OCI-LY7 (cell line): ENCODE measurements around the gene ITIH3. TPM values are rescaled to one million over a fixed set of nuclear protein-coding genes. Genes with fewer than 3 reads are reported as not detected.

Experiments
- BruUV-seq: library from RNA; stranded (reverse); fragments of 400-500 nt; replicated peaks from 2 replicates; lab custom pipeline; 2021; lab: Mats Ljungman, UMichigan
- CTCF ChIA-PET: fragments of 300-600 bp; sonication (Branson Sonifier 250); formaldehyde crosslinking; loops from one replicate; lab custom pipeline; 2022; ENCODE audit warnings: antibody characterized with exemption; ENCODE audit not compliant: unreplicated experiment; lab: Charles Lee
- POLR2A ChIA-PET: fragments of 300-600 bp; sonication (Branson Sonifier 250); formaldehyde crosslinking; loops from one replicate; lab custom pipeline; 2022; ENCODE audit warnings: antibody characterized with exemption; lab: Charles Lee
- DNase-seq: peaks from one replicate; pipeline ENCODE4 v3.0.0-alpha.2; 2015; ENCODE audit warnings: low spot score
- H2AFZ ChIP-seq: fragments of 200-600 bp; sonication (generic), shearing (Covaris generic); 2 replicates; pipeline ENCODE4 v1.6.1; 2014; ENCODE audit warnings: mild to moderate bottlenecking, antibody characterized with exemption, low read length, moderate library complexity
- H3K27ac ChIP-seq: fragments of 200-600 bp; sonication (generic); 2 replicates; pipeline ENCODE4 v1.5.1; 2014; ENCODE audit warnings: mixed run types, low read depth, mild to moderate bottlenecking, moderate library complexity, low read length, inconsistent platforms; ENCODE audit not compliant: poor library complexity, severe bottlenecking
- H3K36me3 ChIP-seq: fragments of 200-600 bp; sonication (generic); 2 replicates; pipeline ENCODE4 v1.6.1; 2014; ENCODE audit warnings: mild to moderate bottlenecking, antibody characterized with exemption, low read length, moderate library complexity, mixed read lengths; ENCODE audit not compliant: insufficient read depth
- H3K4me1 ChIP-seq: fragments of 200-600 bp; sonication (generic); 2 replicates; pipeline ENCODE4 v1.5.1; 2014; ENCODE audit warnings: mild to moderate bottlenecking, low read length; ENCODE audit not compliant: insufficient read depth, poor library complexity, severe bottlenecking
- H3K4me2 ChIP-seq: fragments of 200-600 bp; sonication (generic); 2 replicates; pipeline ENCODE4 v1.6.1; 2014; ENCODE audit warnings: mild to moderate bottlenecking, low read length
- H3K4me3 ChIP-seq: fragments of 200-600 bp; sonication (generic); 2 replicates; pipeline ENCODE4 v1.5.1; 2014; ENCODE audit warnings: mild to moderate bottlenecking, low read depth, low read length; ENCODE audit not compliant: poor library complexity, severe bottlenecking
- H3K79me2 ChIP-seq: fragments of 200-600 bp; sonication (generic); 2 replicates; pipeline ENCODE4 v1.6.1; 2016; ENCODE audit warnings: low read depth, mild to moderate bottlenecking, low read length, moderate library complexity, mixed read lengths; ENCODE audit not compliant: insufficient read depth
- H3K9me2 ChIP-seq: fragments of 200-600 bp; sonication (generic); 2 replicates; pipeline ENCODE4 v1.6.1; 2016; ENCODE audit warnings: mild to moderate bottlenecking, low read length, mixed read lengths; ENCODE audit not compliant: insufficient read depth
- H3K9me3 ChIP-seq: fragments of 200-600 bp; sonication (generic); 2 replicates; pipeline ENCODE4 v1.6.1; 2014; ENCODE audit warnings: mild to moderate bottlenecking, mixed run types, low read length, mixed read lengths
- H4K20me1 ChIP-seq: fragments of 200-600 bp; sonication (generic); 2 replicates; pipeline ENCODE4 v1.6.1; 2014; ENCODE audit warnings: mild to moderate bottlenecking, antibody characterized with exemption, low read length, moderate library complexity, mixed read lengths; ENCODE audit not compliant: insufficient read depth
- CTCF ChIP-seq: fragments of 200-600 bp; sonication (generic); conservative IDR thresholded peaks from 2 replicates; pipeline ENCODE4 v1.5.1; 2014; ENCODE audit warnings: mild to moderate bottlenecking, antibody characterized with exemption, low read length, moderate library complexity, mixed read lengths
- EZH2phosphoT487 ChIP-seq: fragments of 200-600 bp; sonication (generic); IDR thresholded peaks from 2 replicates; pipeline ENCODE4 v1.6.1; 2018; ENCODE audit warnings: low read depth, borderline replicate concordance, mild to moderate bottlenecking, mixed run types, antibody characterized with exemption, low read length, moderate library complexity, mixed read lengths
- intact Hi-C: fragments of 100-400 bp; cut with micrococcal nuclease; formaldehyde crosslinking; loops from one replicate; pipeline ENCODE4 v1.10.0; 2022; ENCODE audit not compliant: unreplicated experiment
- total RNA-seq, 2 experiments: library from RNA; depleted of rRNA in 1 of 2; stranded (reverse); fragments of >200 nt in 1 of 2; shearing (Covaris generic) in 1 of 2; gene quantifications; 2 replicates each; pipeline ENCODE4 v1.2.3, GENCODE V29; 2014 to 2022

Gene ITIH3
- total RNA-seq, 2 experiments from 2014 or later, result not detected

- POLR2A ChIA-PET, result no interaction called here
- no peak overlapping the region for H3K4me3 ChIP-seq
- H3K27ac ChIP-seq, result no peak overlapping the region
- H3K79me2 ChIP-seq, result no peaks in the 10 kb centered on the region
- no peak for TF ChIP-seq EZH2phosphoT487
- no peak for TF ChIP-seq CTCF
- H2AFZ ChIP-seq, result no peak overlapping the region
- BruUV-seq, result no TSS peak
- H3K4me1 ChIP-seq, result peaks cover 5% of the 10 kb centered on the region
- no peaks in the 10 kb centered on the region for H3K9me3 ChIP-seq
- H3K9me2 ChIP-seq, result no peaks in the 10 kb centered on the region
- intact Hi-C loops, result no loop called here
- no peaks in the 10 kb centered on the region for H4K20me1 ChIP-seq
- no peaks in the 10 kb centered on the region for H3K36me3 ChIP-seq
- no peak overlapping the region for H3K4me2 ChIP-seq
- CTCF ChIA-PET, result no interaction called here
- no peak for DNase-seq
These were observed 16.4 kb upstream of the ITIH3 start for GRCh38 chr3:52777959-52778805.

- TF ChIP-seq CTCF (no peak), EZH2phosphoT487 (no peak)
- Histone ChIP-seq H3K27ac (no peak overlapping the region), H3K4me2 (no peak overlapping the region), H4K20me1 (no peaks in the 10 kb centered on the region), H3K36me3 (no peaks in the 10 kb centered on the region), H3K9me2 (no peaks in the 10 kb centered on the region), H3K9me3 (no peaks in the 10 kb centered on the region), H3K79me2 (no peaks in the 10 kb centered on the region), H3K4me3 (no peak overlapping the region), H3K4me1 (peaks cover 5% of the 10 kb centered on the region), H2AFZ (peak overlapping the region; percentile 16; the same call in 1 of the 2 replicates)
- CTCF ChIA-PET, result no interaction called here
- intact Hi-C loops, result no loop called here
- DNase-seq, result peak; percentile 12
- POLR2A ChIA-PET, result no interaction called here
- no TSS peak for BruUV-seq
These were observed 15.4 kb upstream of the ITIH3 start for GRCh38 chr3:52779011-52779836.
